ENCODE data around the gene CALB2.
A peak's percentile ranks its signal among the peaks of the same experiment; 100 is the strongest.
"Not testable (repeated sequence)": the region's sequence is repeated elsewhere in the genome, so short reads cannot be mapped to it uniquely, and the experiment has no call there.

Gene CALB2

GRCh38 chr16:71345031-71345430 is 13.5 kb upstream of the CALB2 start:
- H3K4me3 Mint-ChIP-seq: no peak overlapping the region
- no peaks in the 10 kb centered on the region for H3K4me1 Mint-ChIP-seq
- DNase-seq (ENCODE audit: low spot score in 2 of 2) (no peak), ATAC-seq (no peak)
- no peaks in the 10 kb centered on the region for H3K9me3 Mint-ChIP-seq
- H3K36me3 Mint-ChIP-seq: no peaks in the 10 kb centered on the region
- no peak overlapping the region for H3K27ac Mint-ChIP-seq

- no peaks in the 10 kb centered on the region for H3K9me3 Mint-ChIP-seq
- no peaks in the 10 kb centered on the region for H3K36me3 Mint-ChIP-seq
- no peaks in the 10 kb centered on the region for H3K4me1 Mint-ChIP-seq
- no peak for ATAC-seq
- H3K27ac Mint-ChIP-seq: no peak overlapping the region
- H3K4me3 Mint-ChIP-seq: no peak overlapping the region
- no peak for DNase-seq (ENCODE audit: low spot score in 2 of 2)
These were observed 11.4 kb upstream of the CALB2 start for GRCh38 chr16:71347146-71347545.

GRCh38 chr16:71348262-71349085 is 10.0 kb upstream of the CALB2 start:
- no peak for DNase-seq (ENCODE audit: low spot score in 2 of 2)
- no peaks in the 10 kb centered on the region for H3K9me3 Mint-ChIP-seq
- H3K27ac Mint-ChIP-seq: no peak overlapping the region
- no peaks in the 10 kb centered on the region for H3K36me3 Mint-ChIP-seq
- ATAC-seq: peak; percentile 4
- H3K4me3 Mint-ChIP-seq: no peak overlapping the region
- no peaks in the 10 kb centered on the region for H3K4me1 Mint-ChIP-seq

DNA sequence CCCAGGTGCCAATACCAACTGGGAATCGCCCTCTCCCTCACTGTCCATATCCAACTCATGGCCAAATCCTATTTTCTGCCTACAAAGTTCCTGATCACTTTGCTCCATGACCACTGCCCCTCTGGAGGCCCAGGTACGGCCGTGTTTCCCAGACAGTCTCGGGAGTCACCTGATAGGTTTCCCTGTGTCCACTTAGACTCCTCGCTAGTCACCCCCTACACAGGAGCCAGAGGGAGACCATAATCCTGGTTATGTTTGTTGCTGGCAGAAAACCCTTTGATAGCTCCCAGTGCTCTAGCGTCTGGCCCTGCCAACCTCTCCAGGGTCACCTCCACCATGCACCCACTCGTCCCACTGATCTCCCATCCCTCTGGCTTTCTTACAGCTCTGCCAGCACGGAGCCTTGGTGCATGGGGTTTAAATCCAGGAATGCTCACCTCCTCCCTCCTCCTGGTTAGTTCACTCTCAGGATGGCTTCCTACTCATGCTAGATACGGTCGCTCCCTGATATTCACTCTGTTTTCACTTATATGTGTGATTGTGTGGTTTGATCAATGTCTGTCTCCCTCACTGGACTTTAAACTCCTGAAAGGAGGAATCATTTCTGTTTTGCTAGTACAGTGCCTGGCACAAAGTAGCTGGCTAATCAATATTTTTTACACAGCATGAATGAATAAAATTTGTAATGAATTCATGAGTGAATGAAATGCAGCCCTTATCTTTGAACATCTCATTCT is 7.5 kb upstream of the CALB2 start:
- H3K27ac Mint-ChIP-seq: no peak overlapping the region
- DNase-seq (ENCODE audit: low spot score in 2 of 2) (no peak), ATAC-seq (no peak)
- no peaks in the 10 kb centered on the region for H3K9me3 Mint-ChIP-seq
- H3K4me3 Mint-ChIP-seq: no peak overlapping the region
- no peaks in the 10 kb centered on the region for H3K36me3 Mint-ChIP-seq
- no peaks in the 10 kb centered on the region for H3K4me1 Mint-ChIP-seq

- Mint-ChIP-seq H3K4me1 (no peaks in the 10 kb centered on the region), H3K4me3 (no peak overlapping the region), H3K36me3 (no peaks in the 10 kb centered on the region), H3K9me3 (no peaks in the 10 kb centered on the region), H3K27ac (no peak overlapping the region)
- no peak for DNase-seq (ENCODE audit: low spot score in 2 of 2)
- no peak for ATAC-seq
These were observed 7.0 kb upstream of the CALB2 start for GRCh38 chr16:71351558-71351901.

DNA sequence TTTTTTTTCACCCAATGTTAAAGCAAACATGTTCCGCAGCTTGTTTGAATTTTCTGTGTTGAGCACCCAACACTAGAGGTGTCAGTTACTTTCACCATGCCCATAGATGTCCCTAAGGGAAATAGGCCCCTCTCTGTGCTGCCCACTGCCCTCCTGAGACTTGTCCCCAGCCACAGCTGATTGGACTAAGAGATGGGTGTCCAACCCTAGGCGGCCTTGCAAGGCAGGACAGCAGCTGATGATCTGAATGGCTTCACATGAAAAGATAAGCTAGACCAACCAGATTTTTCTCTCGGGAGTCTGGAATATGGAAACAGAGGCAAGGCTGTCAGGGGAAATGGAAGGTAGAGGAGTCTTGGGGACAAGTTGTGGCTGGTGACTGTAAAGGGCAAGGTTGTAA is 6.1 kb upstream of the CALB2 start:
- Mint-ChIP-seq H3K27ac (no peak overlapping the region), H3K9me3 (no peaks in the 10 kb centered on the region), H3K36me3 (no peaks in the 10 kb centered on the region), H3K4me3 (no peak overlapping the region), H3K4me1 (no peaks in the 10 kb centered on the region)
- ATAC-seq (no peak), DNase-seq (ENCODE audit: low spot score in 2 of 2) (no peak)

DNA sequence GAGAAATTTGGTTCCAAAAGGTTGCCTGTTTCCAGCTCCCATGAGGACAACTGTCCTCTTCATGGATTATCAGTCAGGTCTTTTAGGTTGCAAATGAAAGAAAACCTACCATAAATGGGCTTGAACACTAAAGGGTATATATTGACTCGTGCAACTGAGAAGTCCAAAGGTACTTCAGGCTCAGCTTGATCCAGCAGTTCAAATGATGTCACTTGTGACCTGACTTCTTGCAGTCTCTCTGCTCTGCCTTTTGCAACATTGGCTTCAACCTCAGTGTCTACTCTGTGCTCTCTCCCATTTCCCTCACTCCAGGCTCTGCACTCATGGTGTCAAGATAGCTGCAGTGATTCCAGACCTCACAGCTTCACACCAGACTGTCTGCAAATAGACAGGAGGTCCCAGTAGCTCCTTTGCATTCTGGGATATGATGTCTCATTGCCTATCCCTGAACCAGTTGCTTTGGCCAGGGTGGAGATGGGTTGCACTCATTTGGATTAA is 5.5 kb upstream of the CALB2 start:
- H3K4me3 Mint-ChIP-seq: no peak overlapping the region
- DNase-seq (ENCODE audit: low spot score in 2 of 2): no peak
- no peak overlapping the region for H3K27ac Mint-ChIP-seq
- H3K4me1 Mint-ChIP-seq: peaks cover 1% of the 10 kb centered on the region
- no peaks in the 10 kb centered on the region for H3K9me3 Mint-ChIP-seq
- H3K36me3 Mint-ChIP-seq: no peaks in the 10 kb centered on the region
- ATAC-seq: no peak

- H3K4me1 Mint-ChIP-seq: peaks cover 5% of the 10 kb centered on the region
- H3K9me3 Mint-ChIP-seq: no peaks in the 10 kb centered on the region
- H3K4me3 Mint-ChIP-seq: no peak overlapping the region
- no peak for ATAC-seq
- no peak overlapping the region for H3K27ac Mint-ChIP-seq
- H3K36me3 Mint-ChIP-seq: no peaks in the 10 kb centered on the region
- no peak for DNase-seq (ENCODE audit: low spot score in 2 of 2)
These were observed 4.8 kb upstream of the CALB2 start for GRCh38 chr16:71353736-71354135.

DNA sequence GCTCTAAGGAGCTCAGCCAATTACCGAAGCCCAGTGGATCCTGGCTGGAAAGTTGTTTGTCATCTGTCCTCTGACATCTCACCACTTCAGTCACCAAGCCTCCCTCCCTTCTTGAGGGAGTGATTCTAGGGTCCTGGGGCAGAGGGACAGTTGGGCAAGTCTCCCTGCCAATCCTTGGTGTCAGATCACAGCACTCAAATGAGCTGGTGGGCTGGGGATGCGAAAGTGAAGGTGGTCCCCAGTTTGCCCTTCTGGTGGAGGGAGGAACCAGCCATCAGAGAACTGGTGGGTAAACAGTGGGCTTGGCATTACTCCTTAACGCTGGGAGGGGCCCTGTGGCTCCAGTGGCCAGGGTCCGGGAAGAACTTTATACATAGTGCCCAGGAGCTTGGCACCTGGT is 4.4 kb upstream of the CALB2 start:
- DNase-seq (ENCODE audit: low spot score in 2 of 2) (no peak), ATAC-seq (no peak)
- no peaks in the 10 kb centered on the region for H3K36me3 Mint-ChIP-seq
- H3K4me3 Mint-ChIP-seq: no peak overlapping the region
- H3K27ac Mint-ChIP-seq: no peak overlapping the region
- H3K4me1 Mint-ChIP-seq: peaks cover 5% of the 10 kb centered on the region
- H3K9me3 Mint-ChIP-seq: no peaks in the 10 kb centered on the region

DNA sequence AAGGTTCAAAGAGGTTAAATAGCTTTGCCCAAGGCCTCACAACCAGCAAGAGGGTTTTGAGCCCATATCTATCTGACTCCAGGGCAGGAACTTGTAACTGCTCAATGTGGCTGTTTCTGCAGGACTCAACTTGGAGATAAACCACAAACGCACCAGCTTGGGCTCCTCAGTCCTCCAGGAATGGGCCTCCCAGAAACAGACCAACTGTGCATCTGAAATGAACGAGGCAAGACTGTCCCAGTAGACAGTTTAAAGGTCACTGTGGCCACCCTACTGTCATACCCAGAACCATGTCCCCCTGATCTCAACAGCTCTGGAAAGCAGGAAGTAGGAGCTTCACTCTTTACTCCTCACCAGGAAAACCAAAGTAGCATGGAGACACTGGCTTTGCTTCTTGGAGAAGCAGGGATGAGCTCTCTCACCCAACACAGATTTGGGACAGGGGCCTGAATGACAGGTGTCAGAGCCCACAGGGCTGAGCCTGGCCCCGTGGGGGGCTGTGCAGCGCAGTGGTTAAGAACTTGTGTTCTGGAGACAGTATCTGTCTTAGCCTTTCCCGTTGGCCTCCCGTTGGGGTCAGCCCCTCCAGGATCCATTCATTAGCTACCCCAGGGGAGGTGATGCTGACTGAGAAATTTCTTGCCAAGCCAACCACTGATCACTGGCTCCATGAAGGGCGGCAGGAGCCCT is 2.3 kb upstream of the CALB2 start:
- DNase-seq (ENCODE audit: low spot score in 2 of 2) (no peak), ATAC-seq (no peak)
- peaks cover 5% of the 10 kb centered on the region for H3K4me1 Mint-ChIP-seq
- no peak overlapping the region for H3K4me3 Mint-ChIP-seq
- no peaks in the 10 kb centered on the region for H3K9me3 Mint-ChIP-seq
- H3K27ac Mint-ChIP-seq: no peak overlapping the region
- no peaks in the 10 kb centered on the region for H3K36me3 Mint-ChIP-seq

- H3K4me1 Mint-ChIP-seq; ATAC-seq; H3K4me3 Mint-ChIP-seq; H3K27ac Mint-ChIP-seq; H3K36me3 Mint-ChIP-seq; H3K9me3 Mint-ChIP-seq; DNase-seq (ENCODE audit: low spot score in 2 of 2): not testable (repeated sequence)
These were observed 1.6 kb upstream of the CALB2 start for GRCh38 chr16:71356936-71357335.

DNA sequence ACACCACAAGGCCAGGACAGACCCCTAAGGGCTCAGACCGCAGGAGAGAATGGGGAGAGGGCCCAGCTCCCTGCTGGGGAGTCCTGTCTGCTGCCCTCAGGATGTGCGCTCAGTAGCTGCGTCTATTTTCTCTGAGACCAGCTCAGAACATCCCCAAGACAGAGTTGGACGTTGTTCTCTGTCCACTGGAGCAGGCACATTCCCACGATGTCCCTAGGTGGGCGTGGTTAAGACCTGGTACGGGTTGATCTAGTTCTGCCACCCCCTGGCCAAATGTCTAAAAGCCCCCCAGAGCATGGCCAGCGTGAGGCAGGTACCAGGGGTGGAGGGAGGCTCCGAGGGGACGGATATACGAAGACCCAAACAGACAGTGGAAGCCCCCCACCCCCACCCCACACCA is 842 bp upstream of the CALB2 start:
- Mint-ChIP-seq H3K4me3 (no peak overlapping the region), H3K4me1 (peaks cover 5% of the 10 kb centered on the region), H3K9me3 (no peaks in the 10 kb centered on the region), H3K27ac (no peak overlapping the region), H3K36me3 (no peaks in the 10 kb centered on the region)
- DNase-seq (ENCODE audit: low spot score in 2 of 2) (no peak), ATAC-seq (no peak)

DNA sequence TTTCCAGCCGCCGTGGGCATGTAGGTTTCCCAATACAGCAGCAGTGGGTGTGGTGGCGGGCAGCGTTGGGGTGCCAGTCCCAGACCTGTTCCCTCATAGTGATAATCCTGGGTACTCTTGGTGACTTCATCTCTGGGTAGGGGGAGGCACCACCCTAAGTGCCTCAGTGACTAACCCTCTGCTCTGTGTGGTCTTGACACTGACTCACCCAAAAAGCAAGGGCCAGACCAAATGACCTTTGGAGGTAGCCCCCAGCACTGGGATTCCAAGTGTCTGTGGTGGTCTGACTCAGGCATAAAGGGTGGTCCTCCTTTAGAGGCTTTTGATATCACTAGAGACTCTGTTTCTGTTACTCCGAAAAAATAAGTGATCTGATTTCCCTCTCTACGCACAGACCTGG is 908 bp downstream of the CALB2 start:
- H3K9me3 Mint-ChIP-seq: no peaks in the 10 kb centered on the region
- peaks cover 5% of the 10 kb centered on the region for H3K4me1 Mint-ChIP-seq
- no peak overlapping the region for H3K4me3 Mint-ChIP-seq
- no peak overlapping the region for H3K27ac Mint-ChIP-seq
- H3K36me3 Mint-ChIP-seq: no peaks in the 10 kb centered on the region
- DNase-seq (ENCODE audit: low spot score in 2 of 2) (no peak), ATAC-seq (no peak)

GRCh38 chr16:71360378-71360777 is 1.9 kb downstream of the CALB2 start:
- Mint-ChIP-seq H3K36me3 (no peaks in the 10 kb centered on the region), H3K4me3 (no peak overlapping the region), H3K27ac (no peak overlapping the region), H3K4me1 (peaks cover 5% of the 10 kb centered on the region), H3K9me3 (no peaks in the 10 kb centered on the region)
- no peak for ATAC-seq
- DNase-seq (ENCODE audit: low spot score in 2 of 2): no peak

GRCh38 chr16:71364133-71364681 is 5.7 kb downstream of the CALB2 start:
- H3K36me3 Mint-ChIP-seq: no peaks in the 10 kb centered on the region
- no peak overlapping the region for H3K4me3 Mint-ChIP-seq
- no peak for DNase-seq (ENCODE audit: low spot score in 2 of 2)
- H3K4me1 Mint-ChIP-seq: no peaks in the 10 kb centered on the region
- no peak for ATAC-seq
- H3K27ac Mint-ChIP-seq: no peak overlapping the region
- H3K9me3 Mint-ChIP-seq: no peaks in the 10 kb centered on the region

Measured in stimulated activated effector memory CD8-positive, alpha-beta T cell treated with anti-CD3 and anti-CD28 coated beads, Interleukin-12 subunit alpha, Interleukin-12 subunit beta, amount 100 ng/mL, for 72 hours (primary cell).